Nucleus accumbens (tissue), 56 donors: ENCODE results near the gene SIAH2.
A peak's percentile ranks its signal among the peaks of the same experiment; 100 is the strongest.

Source experiments
- DNase-seq, 56 donors: peaks; one replicate each; lab custom pipeline; 2025; lab: John Stamatoyannopoulos, UW

The SIAH2 gene

DNA sequence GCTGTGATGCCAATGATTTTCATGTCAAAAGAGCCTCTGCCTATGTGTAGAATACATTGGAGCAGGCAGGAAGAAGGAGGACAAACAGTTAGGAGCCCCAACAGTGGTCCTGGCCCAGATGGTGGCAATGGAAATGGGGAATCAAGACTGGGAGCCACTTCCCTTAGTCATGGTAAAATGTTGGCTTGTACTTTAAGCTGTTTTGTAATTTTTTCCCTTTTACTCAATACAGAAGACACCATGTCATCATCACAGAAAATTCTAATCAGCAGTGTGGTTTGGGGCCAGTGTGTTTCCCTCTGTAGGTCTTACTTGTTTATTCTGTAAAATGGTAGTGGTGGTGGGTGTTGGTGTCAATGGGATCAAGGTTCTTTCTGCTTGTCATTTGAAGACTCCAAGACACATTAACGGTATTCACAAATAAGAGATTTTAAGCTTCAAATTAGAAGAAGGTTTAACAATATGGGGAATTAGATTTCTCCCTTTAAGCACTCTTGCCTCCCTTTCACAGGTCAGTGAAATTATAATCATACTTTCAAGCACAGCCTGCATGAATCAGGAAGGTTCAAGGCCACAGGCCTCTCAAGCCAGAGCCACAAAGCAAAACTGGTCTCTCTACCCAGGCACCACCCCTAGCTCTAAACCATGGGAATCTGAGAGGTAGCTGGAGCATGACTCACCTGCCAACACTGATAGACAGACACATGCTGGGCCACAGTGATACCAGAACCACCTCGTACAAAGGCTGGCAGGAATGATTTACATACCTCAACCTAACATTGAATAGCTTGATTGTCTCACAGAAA lies 24.9 kb downstream of the SIAH2 start:
- no peak for DNase-seq

- DNase-seq: no peak
Observed at GRCh38 chr3:150736903-150737832, 25.8 kb downstream of the SIAH2 start.

GRCh38 chr3:150736316-150736719 lies 26.7 kb downstream of the SIAH2 start:
- DNase-seq: no peak

DNA sequence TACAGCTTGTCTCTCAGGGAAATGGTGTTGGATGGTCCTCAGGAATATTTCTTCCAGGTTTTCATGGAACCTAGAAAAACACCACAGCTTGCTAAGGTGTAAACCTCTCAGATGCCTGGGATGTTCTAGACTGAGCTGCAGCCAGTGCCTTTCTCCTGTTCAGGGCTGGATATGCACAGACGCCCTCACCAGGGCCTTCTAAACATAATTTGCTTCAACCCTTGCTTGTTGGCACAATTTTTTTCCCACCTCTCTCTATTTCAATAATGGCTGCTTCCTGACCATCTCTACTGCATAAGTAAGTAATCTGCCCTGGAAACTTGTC lies 28.2 kb downstream of the SIAH2 start:
- no peak for DNase-seq

- no peak for DNase-seq
Observed at GRCh38 chr3:150733936-150734794, 28.8 kb downstream of the SIAH2 start.

GRCh38 chr3:150733373-150733935 lies 29.5 kb downstream of the SIAH2 start:
- no peak for DNase-seq

- DNase-seq: no peak
Observed at GRCh38 chr3:150729682-150730360, 33.1 kb downstream of the SIAH2 start.

- peak in 7 of 56 donors; percentile 4 to 21 (median 12) for DNase-seq
Observed at GRCh38 chr3:150727653-150728502, 35.1 kb downstream of the SIAH2 start.

DNA sequence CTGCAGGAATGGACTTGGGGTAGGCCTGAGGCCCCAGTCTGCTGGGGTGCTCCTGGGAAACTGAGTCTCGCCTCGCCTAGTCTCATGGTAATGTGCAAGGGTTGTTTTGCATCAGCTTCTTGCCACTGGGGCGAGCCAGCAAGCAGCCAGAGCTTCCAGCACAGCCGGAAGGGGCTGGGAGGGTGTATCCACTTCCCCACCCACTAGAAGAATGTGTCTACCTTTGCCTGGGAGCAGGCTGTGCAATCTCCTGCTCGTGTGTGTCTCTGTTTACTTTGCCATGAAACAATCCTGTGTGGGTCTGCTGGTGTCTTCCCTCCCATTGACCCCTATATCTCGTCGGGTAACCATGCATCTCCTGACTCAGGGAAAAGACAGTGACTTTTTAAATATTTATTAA lies 37.4 kb downstream of the SIAH2 start:
- DNase-seq: no peak

- no peak for DNase-seq
Observed at GRCh38 chr3:150723946-150724345, 39.0 kb downstream of the SIAH2 start.

DNA sequence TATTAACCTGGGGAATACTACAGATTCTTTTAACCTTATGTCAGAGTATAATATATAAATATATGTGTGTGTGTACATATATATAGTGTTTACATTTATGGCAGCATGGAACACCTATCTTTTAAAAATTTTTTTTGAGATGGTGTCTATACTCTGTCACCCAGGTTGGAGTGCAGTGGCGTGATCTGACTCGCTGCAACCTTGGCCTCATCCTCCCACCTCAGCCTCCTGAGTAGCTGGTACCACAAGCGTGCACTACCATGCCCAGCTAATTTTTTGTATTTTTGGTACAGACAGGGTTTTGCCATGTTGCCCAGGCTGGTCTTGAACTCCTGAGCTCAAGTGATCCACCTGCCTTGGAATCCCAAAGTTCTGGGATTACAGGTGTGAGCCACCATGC lies 40.7 kb downstream of the SIAH2 start:
- DNase-seq: no peak

DNA sequence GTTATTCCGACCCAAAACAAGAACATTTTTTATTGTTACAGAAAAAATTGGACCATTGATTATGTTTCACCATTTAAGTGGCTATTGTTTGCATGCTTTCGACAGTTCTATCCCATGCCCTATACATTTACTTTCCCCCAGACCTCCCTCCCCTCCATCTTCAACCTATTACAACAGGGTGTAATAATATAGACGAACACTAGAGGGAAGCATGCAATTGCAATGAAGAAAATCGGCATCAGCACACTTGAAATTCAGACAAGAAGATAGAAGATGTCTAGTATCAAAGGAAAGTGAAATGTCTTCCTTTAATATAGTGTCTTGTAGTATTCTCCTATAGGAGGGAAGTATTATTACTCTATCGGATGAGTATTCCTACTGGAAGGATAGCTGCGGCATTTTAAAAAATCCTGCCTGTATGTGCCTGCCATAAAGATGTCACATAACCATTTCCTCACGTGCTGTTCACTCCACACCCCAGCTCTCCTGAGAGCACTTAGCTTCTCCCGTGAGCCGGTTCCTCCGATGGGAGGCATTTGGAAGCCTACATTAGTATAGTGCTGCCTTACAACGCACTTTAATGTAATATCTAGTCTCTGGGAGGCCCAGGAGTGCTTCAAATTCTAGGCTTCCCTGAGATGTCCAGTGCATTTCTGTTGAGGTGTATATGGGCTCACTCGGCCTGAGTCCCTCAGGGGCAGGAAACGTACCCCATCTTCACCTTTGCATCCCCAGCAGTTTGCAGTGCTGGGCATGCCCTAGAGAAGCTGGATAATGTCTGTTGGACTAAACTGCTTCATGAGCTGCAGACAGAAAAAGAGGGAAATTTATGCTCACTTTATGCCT lies 41.5 kb downstream of the SIAH2 start:
- DNase-seq: peak in 1 of 56 donors; percentile 13

- peak in 2 of 56 donors; percentile 14 to 20 for DNase-seq
Observed at GRCh38 chr3:150720444-150720843, 42.5 kb downstream of the SIAH2 start.

- no peak for DNase-seq
Observed at GRCh38 chr3:150710097-150710496, 52.9 kb downstream of the SIAH2 start.

- peak in 55 of 56 donors; percentile 17 to 90 (median 77) for DNase-seq
Observed at GRCh38 chr3:150703756-150704344, 59.1 kb downstream of the SIAH2 start, which contains the start of gene ERICH6. TSS of gene ERICH6 (minus strand) at chr3:150703920. CDS start at chr3:150703898, 22 bp downstream.

GRCh38 chr3:150703299-150703755 lies 59.6 kb downstream of the SIAH2 start:
- DNase-seq: peak in 21 of 56 donors; percentile 19 to 68 (median 45)

GRCh38 chr3:150699068-150699639 lies 63.8 kb downstream of the SIAH2 start:
- no peak for DNase-seq
